Suprapubic skin (tissue), 3 donors: ENCODE measurements around the gene VRK3.

Source experiments
- CTCF ChIP-seq, 2 donors: fragments of 200-600 bp in 1 of 2; fragments of 450-650 bp in 1 of 2; sonication (generic) in 1 of 2; IDR thresholded peaks; one replicate each; pipeline ENCODE4 v1.5.1; 2016 to 2019; ENCODE audit warnings: antibody characterized with exemption in 2 of 2, mild to moderate bottlenecking in 1 of 2, moderate library complexity in 1 of 2
- EP300 ChIP-seq: sonication (generic); formaldehyde crosslinking; IDR thresholded peaks from one replicate; pipeline ENCODE4 v1.6.1; 2017; ENCODE audit warnings: antibody characterized with exemption
- POLR2A ChIP-seq, 2 donors: fragments of 450-650 bp; IDR thresholded peaks; one replicate each; pipeline ENCODE4 v1.6.1; 2017; ENCODE audit warnings: antibody characterized with exemption in 2 of 2, mild to moderate bottlenecking in 2 of 2, moderate library complexity in 2 of 2

- TF ChIP-seq EP300 = no peak
- no peak for TF ChIP-seq POLR2A (IDR thresholded peaks at IDR 0.05)
- no peak for TF ChIP-seq CTCF (IDR thresholded peaks at IDR 0.05)
Observed at GRCh38 chr19:50024719-50025021, 502 bp downstream of the VRK3 start.
